ENCODE data around the gene COL6A3.
A peak's percentile ranks its signal among the peaks of the same experiment; 100 is the strongest.

The COL6A3 gene

DNA sequence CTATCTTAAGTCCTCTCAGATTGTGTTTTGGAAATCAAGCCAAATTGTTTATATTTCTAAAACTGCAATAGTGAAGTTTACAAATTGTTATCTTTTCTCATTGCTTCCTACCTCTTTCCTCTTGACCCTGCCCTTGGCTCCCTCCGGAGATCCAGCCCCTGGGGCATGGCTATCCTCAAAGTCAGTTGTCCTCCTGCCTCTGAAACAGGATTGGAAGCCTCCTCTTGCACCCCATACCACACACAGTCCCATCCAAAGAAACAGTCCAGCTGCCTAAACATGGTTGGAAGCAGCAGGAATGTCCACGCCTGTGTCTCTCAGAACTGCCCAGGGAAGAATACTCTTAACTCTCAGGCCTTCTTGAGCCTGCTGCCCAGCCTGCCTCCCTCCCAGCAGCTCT, 30.1 kb upstream of the COL6A3 start:
- no peaks in the 10 kb centered on the region for H3K9me3 ChIP-seq (ENCODE audit: control insufficient read depth, low read length)
- H3K36me3 ChIP-seq (ENCODE audit: control insufficient read depth, insufficient read depth, low read length), result no peaks in the 10 kb centered on the region
- H3K4me3 ChIP-seq (ENCODE audit: insufficient read depth, low read depth, low read length, poor library complexity, severe bottlenecking), result no peak overlapping the region
- DNase-seq, result no peak
- H3K27me3 ChIP-seq (replicated peaks; ENCODE audit: control insufficient read depth, insufficient read depth, low read length, poor library complexity, severe bottlenecking), result no peaks in the 10 kb centered on the region
- H3K27ac ChIP-seq (ENCODE audit: insufficient read depth, low read length, poor library complexity, severe bottlenecking), result no peak overlapping the region
- H3K4me1 ChIP-seq (ENCODE audit: control insufficient read depth, insufficient read depth, low read length, poor library complexity, severe bottlenecking), result peaks cover 18% of the 10 kb centered on the region

DNA sequence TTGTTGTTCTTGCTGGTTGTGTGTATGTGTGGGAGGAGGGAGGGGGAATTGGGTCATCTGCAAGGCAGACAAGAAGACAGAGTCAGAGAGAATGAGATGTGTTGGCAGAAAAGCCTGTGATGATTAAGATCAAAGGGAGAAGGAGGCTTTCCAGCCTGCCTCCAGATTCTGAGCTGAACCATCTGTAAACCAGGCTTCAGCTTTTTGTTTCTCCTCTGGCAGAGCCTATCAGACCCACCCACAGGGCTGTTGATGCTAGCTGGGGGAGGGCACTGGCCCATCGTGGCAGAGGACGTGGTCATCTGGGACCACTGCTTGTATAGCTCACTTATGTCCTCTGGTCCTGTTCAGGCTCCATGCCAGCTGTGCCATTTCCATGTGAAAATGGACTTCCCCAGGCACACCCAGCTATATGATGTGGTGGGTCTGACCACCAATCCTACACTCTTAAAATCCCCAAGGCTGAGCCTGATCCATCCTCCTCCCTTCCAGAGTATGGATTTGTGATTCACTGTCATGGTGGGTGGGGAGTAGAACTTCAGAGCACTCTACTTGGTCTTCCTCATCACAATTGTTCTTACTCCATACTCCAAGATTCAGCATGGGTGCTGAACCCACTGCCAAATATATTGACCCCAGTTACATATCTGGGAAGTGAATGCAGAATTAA, 27.8 kb upstream of the COL6A3 start:
- Histone ChIP-seq H3K4me3 (ENCODE audit: insufficient read depth, low read depth, low read length, poor library complexity, severe bottlenecking) (no peak overlapping the region), H3K27me3 (replicated peaks; ENCODE audit: control insufficient read depth, insufficient read depth, low read length, poor library complexity, severe bottlenecking) (no peaks in the 10 kb centered on the region), H3K27ac (ENCODE audit: insufficient read depth, low read length, poor library complexity, severe bottlenecking) (no peak overlapping the region), H3K9me3 (ENCODE audit: control insufficient read depth, low read length) (no peaks in the 10 kb centered on the region), H3K4me1 (ENCODE audit: control insufficient read depth, insufficient read depth, low read length, poor library complexity, severe bottlenecking) (peaks cover 25% of the 10 kb centered on the region), H3K36me3 (ENCODE audit: control insufficient read depth, insufficient read depth, low read length) (no peaks in the 10 kb centered on the region)
- DNase-seq, result no peak

DNA sequence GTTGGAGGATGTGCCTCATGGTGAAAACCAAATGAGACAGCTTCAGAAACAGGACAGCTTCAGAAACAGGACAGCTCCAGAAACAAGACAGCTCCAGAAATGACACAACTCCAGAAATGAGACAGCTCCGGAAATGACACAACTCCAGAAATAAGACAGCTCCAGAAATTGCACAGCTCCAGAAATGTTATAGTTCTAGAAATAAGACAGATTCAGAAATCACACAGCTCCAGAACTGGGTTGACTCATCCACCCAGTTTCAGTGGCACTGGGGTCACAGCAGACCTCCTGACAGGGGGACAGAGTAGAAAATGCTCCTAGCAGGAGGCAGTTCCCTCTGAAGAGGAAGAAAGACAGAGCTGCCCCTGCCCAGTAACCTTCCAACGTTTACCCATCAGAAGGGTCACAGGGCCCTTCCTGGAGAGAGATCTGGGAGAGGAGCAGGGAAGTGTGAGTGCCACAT, 26.9 kb upstream of the COL6A3 start:
- DNase-seq, result no peak
- Histone ChIP-seq H3K27me3 (replicated peaks; ENCODE audit: control insufficient read depth, insufficient read depth, low read length, poor library complexity, severe bottlenecking) (no peaks in the 10 kb centered on the region), H3K4me1 (ENCODE audit: control insufficient read depth, insufficient read depth, low read length, poor library complexity, severe bottlenecking) (peaks cover 25% of the 10 kb centered on the region), H3K9me3 (ENCODE audit: control insufficient read depth, low read length) (no peaks in the 10 kb centered on the region), H3K4me3 (ENCODE audit: insufficient read depth, low read depth, low read length, poor library complexity, severe bottlenecking) (no peak overlapping the region), H3K36me3 (ENCODE audit: control insufficient read depth, insufficient read depth, low read length) (no peaks in the 10 kb centered on the region), H3K27ac (ENCODE audit: insufficient read depth, low read length, poor library complexity, severe bottlenecking) (no peak overlapping the region)

DNA sequence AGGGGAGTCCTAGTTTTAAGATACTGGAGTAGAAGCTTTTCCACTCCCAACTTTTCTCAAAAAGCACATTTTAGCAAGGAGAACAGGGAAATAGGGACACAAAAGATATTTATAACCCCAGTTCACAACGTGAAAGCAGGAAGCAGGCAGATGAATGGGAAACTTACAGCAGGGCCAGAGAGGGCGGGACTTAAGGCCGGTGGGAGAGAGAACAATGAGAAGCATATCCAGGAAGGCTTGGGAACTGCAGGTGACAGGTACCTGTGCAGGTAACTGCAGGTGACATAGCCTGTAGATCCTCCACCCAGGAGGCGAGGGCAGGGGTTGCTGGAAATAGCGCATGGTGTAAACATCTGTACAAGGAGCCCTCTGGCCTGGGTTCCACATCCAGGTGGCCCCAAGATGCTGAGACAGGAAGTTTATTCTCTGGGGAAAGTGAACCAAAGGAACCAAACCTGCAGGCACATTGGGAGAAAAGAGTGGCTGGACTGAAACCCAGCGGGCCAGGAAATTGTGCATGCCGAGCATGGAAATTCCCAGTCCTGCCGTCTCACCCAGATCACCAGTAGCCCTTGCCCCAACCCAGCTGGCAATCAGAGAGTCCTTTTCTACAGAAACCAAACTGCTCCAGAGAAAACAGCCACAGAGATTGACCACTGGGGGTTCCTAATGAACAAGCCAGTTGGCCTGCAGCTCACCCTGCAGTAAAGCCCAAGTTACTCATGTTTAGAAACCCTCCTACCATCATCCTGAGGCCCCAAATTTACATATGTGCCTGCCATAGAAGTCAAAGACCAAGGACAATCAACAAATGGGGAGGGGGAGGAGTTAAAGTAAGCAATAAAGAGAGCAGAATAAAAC, 24.3 kb upstream of the COL6A3 start:
- no peaks in the 10 kb centered on the region for H3K36me3 ChIP-seq (ENCODE audit: control insufficient read depth, insufficient read depth, low read length)
- no peak overlapping the region for H3K27ac ChIP-seq (ENCODE audit: insufficient read depth, low read length, poor library complexity, severe bottlenecking)
- peaks cover 50% of the 10 kb centered on the region for H3K4me1 ChIP-seq (ENCODE audit: control insufficient read depth, insufficient read depth, low read length, poor library complexity, severe bottlenecking)
- no peaks in the 10 kb centered on the region for H3K9me3 ChIP-seq (ENCODE audit: control insufficient read depth, low read length)
- no peak overlapping the region for H3K4me3 ChIP-seq (ENCODE audit: insufficient read depth, low read depth, low read length, poor library complexity, severe bottlenecking)
- H3K27me3 ChIP-seq (replicated peaks; ENCODE audit: control insufficient read depth, insufficient read depth, low read length, poor library complexity, severe bottlenecking), result no peaks in the 10 kb centered on the region
- DNase-seq, result no peak

DNA sequence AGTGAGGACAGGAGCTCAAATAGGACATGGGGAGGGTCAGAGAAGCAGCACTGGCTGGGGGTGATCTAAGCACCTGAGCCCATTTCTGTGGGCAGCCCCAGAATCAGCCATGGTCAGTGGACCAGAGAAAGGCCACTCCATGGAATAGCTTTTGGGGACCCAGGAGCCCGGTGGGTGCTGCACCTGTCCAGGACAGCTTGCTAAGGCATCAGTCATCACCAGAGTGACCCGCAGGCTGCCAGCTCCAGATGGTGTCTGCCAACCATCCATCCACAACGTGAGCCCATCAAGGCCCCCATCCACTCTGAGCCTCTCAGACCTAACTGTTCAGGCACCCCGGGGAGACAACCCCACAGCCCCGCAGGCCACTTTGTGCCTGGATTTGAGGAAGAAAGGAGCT, 23.6 kb upstream of the COL6A3 start:
- Histone ChIP-seq H3K9me3 (ENCODE audit: control insufficient read depth, low read length) (no peaks in the 10 kb centered on the region), H3K27me3 (replicated peaks; ENCODE audit: control insufficient read depth, insufficient read depth, low read length, poor library complexity, severe bottlenecking) (no peaks in the 10 kb centered on the region), H3K36me3 (ENCODE audit: control insufficient read depth, insufficient read depth, low read length) (no peaks in the 10 kb centered on the region), H3K27ac (ENCODE audit: insufficient read depth, low read length, poor library complexity, severe bottlenecking) (no peak overlapping the region), H3K4me3 (ENCODE audit: insufficient read depth, low read depth, low read length, poor library complexity, severe bottlenecking) (no peak overlapping the region), H3K4me1 (ENCODE audit: control insufficient read depth, insufficient read depth, low read length, poor library complexity, severe bottlenecking) (peaks cover 57% of the 10 kb centered on the region)
- no peak for DNase-seq

DNA sequence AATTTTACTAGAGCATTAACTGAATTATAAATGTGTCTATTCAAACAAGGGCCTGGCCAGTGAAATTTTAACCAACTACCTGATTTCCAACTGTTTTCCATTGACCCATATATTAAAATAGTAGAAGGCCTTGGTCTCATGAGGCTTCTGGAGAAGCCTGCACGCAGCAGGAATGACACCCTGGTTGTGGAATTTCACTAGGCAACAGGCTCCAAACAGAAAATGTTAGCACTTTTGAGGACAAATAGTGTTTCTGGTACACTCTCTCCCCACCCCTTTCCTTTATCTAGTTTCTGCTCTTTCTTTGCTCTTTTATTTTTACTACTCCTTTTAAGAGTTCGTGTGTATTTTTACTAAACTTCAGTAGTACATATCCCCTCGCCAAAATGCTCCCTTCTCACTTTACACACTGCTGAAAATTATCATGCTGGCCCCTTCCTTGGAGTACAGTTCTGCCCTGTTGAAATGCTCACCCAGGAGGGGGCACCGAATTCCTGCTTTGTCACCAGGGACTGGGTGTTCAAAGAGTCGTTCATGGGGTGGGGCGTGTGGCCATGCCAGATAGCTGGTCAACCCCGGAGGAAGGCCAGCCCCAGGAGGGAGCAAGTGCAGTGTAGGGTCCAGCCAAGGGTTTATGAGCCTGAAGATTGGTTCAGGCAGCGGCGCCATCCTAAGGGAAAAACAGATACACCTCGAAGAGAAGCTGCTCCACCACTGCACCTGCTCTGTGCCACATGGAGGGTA, 22.1 kb upstream of the COL6A3 start:
- Histone ChIP-seq H3K4me3 (ENCODE audit: insufficient read depth, low read depth, low read length, poor library complexity, severe bottlenecking) (no peak overlapping the region), H3K4me1 (ENCODE audit: control insufficient read depth, insufficient read depth, low read length, poor library complexity, severe bottlenecking) (peaks cover 49% of the 10 kb centered on the region), H3K27me3 (replicated peaks; ENCODE audit: control insufficient read depth, insufficient read depth, low read length, poor library complexity, severe bottlenecking) (no peaks in the 10 kb centered on the region), H3K36me3 (ENCODE audit: control insufficient read depth, insufficient read depth, low read length) (no peaks in the 10 kb centered on the region), H3K27ac (ENCODE audit: insufficient read depth, low read length, poor library complexity, severe bottlenecking) (no peak overlapping the region), H3K9me3 (ENCODE audit: control insufficient read depth, low read length) (no peaks in the 10 kb centered on the region)
- DNase-seq, result no peak

DNA sequence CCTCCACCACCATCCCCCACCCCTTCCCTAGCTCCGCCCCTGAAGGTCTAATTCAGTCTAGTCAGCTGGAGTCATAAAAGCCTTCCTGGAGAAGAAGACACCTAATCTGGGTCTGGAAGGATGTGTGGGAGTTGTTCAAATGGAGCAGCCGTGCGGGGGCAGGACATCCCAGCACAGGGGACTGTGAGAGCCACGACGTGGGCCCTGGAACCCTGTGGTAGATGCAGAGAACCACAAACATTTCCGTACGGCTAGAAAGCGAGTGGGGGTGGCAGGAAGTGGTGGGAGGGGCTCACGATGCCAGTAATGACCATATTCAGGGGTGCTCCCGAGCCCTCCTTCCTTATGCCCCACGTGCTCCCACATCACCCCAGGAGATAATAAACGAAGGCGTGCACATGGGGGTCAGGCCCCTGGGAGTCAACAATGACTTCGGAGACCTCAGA, 20.9 kb upstream of the COL6A3 start:
- Histone ChIP-seq H3K9me3 (ENCODE audit: control insufficient read depth, low read length) (no peaks in the 10 kb centered on the region), H3K27me3 (replicated peaks; ENCODE audit: control insufficient read depth, insufficient read depth, low read length, poor library complexity, severe bottlenecking) (no peaks in the 10 kb centered on the region), H3K4me1 (ENCODE audit: control insufficient read depth, insufficient read depth, low read length, poor library complexity, severe bottlenecking) (peaks cover 47% of the 10 kb centered on the region), H3K4me3 (ENCODE audit: insufficient read depth, low read depth, low read length, poor library complexity, severe bottlenecking) (peak overlapping the region; percentile 9), H3K27ac (ENCODE audit: insufficient read depth, low read length, poor library complexity, severe bottlenecking) (peak overlapping the region; percentile 50), H3K36me3 (ENCODE audit: control insufficient read depth, insufficient read depth, low read length) (no peaks in the 10 kb centered on the region)
- peak; percentile 26 to 47 (median 37) for DNase-seq

DNA sequence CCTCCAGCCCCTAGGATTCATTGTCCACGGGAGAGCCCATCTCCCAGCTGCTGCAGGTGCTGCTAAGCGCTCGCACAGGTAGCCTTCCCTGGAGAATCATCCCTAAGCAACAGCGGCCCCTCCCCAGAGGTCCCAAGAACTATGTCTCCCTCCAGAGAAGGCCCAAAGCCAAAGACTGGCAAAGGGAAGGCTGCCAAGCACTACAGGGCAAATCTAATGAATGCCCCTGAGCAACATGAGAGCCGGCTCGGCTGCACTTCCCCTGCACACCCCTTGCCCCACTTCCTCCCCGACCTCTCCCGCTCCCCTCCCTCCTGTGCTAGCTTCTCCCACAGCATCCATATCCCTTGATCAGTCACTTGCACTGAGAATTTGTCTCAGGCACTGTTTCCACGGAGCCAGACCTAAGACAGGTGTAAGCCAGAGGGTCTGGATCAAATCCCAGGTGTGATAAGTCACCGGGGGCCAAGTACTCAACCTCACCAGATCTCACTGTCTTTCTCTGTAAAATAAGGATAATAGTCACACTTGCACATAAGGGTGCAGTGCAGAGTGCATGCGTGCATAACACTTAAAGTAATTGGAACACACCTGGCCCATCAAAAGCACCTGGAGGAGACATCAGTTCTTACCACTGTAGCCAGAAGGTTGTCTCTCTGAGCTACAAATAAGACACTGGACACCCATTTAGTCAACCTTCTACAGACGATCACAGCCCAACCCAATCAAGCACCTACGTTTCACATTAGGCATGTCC, 20.1 kb upstream of the COL6A3 start:
- DNase-seq, result no peak
- peak overlapping the region; percentile 50 for H3K27ac ChIP-seq (ENCODE audit: insufficient read depth, low read length, poor library complexity, severe bottlenecking)
- peaks cover 53% of the 10 kb centered on the region for H3K4me1 ChIP-seq (ENCODE audit: control insufficient read depth, insufficient read depth, low read length, poor library complexity, severe bottlenecking)

DNA sequence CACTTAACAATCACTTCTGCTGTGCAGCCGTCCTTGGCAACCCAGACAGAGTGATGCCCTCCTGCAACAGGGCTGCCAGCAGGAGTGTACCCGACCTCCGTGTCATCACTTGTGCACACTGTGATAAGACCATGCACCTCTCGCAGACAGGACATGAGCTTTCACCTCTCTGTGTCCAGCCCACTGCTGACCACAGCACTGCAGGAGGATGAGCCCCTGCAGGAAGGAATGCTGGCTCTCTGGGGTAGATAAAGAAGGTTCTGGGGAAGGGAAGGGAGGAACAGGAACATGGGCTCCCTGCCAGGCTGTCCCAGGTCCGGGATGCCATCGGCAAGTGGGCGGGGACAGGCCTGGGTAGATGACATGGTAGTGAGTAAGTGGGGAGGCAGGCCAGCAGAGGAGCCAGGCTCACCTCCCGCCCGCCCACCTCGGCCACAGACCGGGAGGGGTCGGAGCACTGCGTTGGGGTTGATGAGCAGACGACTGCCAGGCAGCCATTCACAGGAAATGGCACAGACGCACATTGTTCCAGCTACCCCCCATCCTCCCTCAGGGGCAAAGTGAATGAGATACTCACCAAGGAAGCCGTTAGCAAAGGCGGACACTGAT, 18.6 kb upstream of the COL6A3 start:
- DNase-seq, result peak; percentile 36 to 63 (median 38)
- Histone ChIP-seq H3K27ac (ENCODE audit: insufficient read depth, low read length, poor library complexity, severe bottlenecking) (peak overlapping the region; percentile 48), H3K9me3 (ENCODE audit: control insufficient read depth, low read length) (no peaks in the 10 kb centered on the region), H3K36me3 (ENCODE audit: control insufficient read depth, insufficient read depth, low read length) (no peaks in the 10 kb centered on the region), H3K4me3 (ENCODE audit: insufficient read depth, low read depth, low read length, poor library complexity, severe bottlenecking) (peak overlapping the region; percentile 37), H3K4me1 (ENCODE audit: control insufficient read depth, insufficient read depth, low read length, poor library complexity, severe bottlenecking) (peaks cover 60% of the 10 kb centered on the region), H3K27me3 (replicated peaks; ENCODE audit: control insufficient read depth, insufficient read depth, low read length, poor library complexity, severe bottlenecking) (no peaks in the 10 kb centered on the region)

More for the DNA sequence above, 20.1 kb upstream of the COL6A3 start:
- H3K9me3 ChIP-seq (ENCODE audit: control insufficient read depth, low read length), result no peaks in the 10 kb centered on the region
- no peaks in the 10 kb centered on the region for H3K27me3 ChIP-seq (replicated peaks; ENCODE audit: control insufficient read depth, insufficient read depth, low read length, poor library complexity, severe bottlenecking)
- peak overlapping the region; percentile 37 for H3K4me3 ChIP-seq (ENCODE audit: insufficient read depth, low read depth, low read length, poor library complexity, severe bottlenecking)
- H3K36me3 ChIP-seq (ENCODE audit: control insufficient read depth, insufficient read depth, low read length), result no peaks in the 10 kb centered on the region
